ENCODE data around the gene FSHR. TPM values are rescaled to one million over a fixed set of nuclear protein-coding genes. Genes with fewer than 3 reads are reported as not detected.

FSHR gene
- total RNA-seq, 1 donor from 2014 or later: not detected

DNA sequence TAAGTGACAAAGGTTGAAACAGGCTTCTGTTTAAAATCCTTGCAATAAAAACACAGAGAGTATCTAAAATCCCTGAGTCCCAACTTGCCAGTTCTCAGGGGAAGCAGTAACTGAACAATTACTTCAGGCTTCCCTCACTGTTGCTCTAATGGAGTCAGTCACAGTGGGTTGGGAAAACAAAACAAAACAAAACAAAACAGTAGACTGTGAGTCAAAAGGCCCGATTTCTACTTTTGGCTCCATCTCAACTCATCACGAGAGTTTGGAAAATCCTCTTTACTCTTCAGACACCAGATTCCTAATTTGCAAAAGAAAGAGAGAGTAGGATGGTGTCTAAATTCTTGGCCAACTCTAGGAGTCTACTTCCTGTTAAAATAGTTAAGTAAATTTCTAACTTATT is 1.1 kb downstream of the FSHR start:
- no peak overlapping the region for H3K4me3 Mint-ChIP-seq (ENCODE audit: unreplicated experiment)
- no peaks in the 10 kb centered on the region for H3K4me1 Mint-ChIP-seq (ENCODE audit: low read depth)

DNA sequence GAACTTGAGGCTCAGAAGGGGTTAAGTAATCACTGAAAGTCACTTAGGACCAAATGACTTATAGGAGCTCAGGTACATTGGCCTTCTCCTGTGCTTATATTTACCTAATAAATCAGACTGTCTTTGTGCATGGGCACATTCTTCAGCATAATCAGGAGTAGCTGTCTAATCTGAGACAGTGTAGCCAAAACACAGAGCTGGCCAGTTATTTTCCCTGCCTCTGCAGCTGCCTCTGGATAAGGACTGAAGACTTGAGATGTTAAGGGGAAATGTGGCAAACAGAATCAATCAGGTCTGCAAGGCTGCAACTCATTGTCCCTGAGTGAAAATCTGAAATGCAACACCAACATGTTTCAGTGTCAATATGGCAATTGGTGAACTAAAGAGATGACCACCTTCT is 1.5 kb downstream of the FSHR start:
- Mint-ChIP-seq H3K9me3 (ENCODE audit: low read depth) (peaks cover 3% of the 10 kb centered on the region), H3K27ac (ENCODE audit: unreplicated experiment) (no peak overlapping the region), H3K27me3 (ENCODE audit: low read depth) (peaks cover 11% of the 10 kb centered on the region), H3K4me1 (ENCODE audit: low read depth) (no peaks in the 10 kb centered on the region), H3K4me3 (ENCODE audit: unreplicated experiment) (no peak overlapping the region), H3K36me3 (ENCODE audit: low read depth) (no peaks in the 10 kb centered on the region)
- no peak for DNase-seq (ENCODE audit: low spot score)
- TF ChIP-seq, protein P1, sequence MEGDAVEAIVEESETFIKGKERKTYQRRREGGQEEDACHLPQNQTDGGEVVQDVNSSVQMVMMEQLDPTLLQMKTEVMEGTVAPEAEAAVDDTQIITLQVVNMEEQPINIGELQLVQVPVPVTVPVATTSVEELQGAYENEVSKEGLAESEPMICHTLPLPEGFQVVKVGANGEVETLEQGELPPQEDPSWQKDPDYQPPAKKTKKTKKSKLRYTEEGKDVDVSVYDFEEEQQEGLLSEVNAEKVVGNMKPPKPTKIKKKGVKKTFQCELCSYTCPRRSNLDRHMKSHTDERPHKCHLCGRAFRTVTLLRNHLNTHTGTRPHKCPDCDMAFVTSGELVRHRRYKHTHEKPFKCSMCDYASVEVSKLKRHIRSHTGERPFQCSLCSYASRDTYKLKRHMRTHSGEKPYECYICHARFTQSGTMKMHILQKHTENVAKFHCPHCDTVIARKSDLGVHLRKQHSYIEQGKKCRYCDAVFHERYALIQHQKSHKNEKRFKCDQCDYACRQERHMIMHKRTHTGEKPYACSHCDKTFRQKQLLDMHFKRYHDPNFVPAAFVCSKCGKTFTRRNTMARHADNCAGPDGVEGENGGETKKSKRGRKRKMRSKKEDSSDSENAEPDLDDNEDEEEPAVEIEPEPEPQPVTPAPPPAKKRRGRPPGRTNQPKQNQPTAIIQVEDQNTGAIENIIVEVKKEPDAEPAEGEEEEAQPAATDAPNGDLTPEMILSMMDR (IDR thresholded peaks at IDR 0.05): no peak

More for the DNA sequence above, 1.1 kb downstream of the FSHR start:
- TF ChIP-seq, protein P1 (IDR thresholded peaks at IDR 0.05): no peak
- peaks cover 11% of the 10 kb centered on the region for H3K27me3 Mint-ChIP-seq (ENCODE audit: low read depth)
- no peak overlapping the region for H3K27ac Mint-ChIP-seq (ENCODE audit: unreplicated experiment)
- peaks cover 3% of the 10 kb centered on the region for H3K9me3 Mint-ChIP-seq (ENCODE audit: low read depth)
- no peaks in the 10 kb centered on the region for H3K36me3 Mint-ChIP-seq (ENCODE audit: low read depth)
- DNase-seq (ENCODE audit: low spot score): no peak

DNA sequence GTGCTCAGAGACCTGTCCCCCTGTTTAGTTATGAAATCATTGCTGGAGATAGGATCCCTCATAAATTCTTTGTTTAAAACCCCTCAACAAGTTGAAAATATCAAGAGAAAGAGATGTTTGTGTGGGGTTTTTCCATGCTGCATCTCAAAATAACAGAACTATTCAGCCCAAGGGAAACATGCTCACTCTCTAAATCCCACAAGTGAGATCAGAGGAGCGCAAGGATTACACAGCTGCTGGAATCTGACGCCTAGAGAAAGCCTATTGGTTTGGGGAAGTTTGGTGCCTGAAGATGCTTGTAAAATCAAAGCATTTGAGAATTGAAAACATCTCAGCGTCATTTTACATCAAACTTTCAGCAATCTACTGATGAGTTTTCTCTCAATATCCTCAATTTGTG is 7.9 kb downstream of the FSHR start:
- Mint-ChIP-seq H3K27ac (ENCODE audit: unreplicated experiment) (no peak overlapping the region), H3K9me3 (ENCODE audit: low read depth) (no peaks in the 10 kb centered on the region), H3K27me3 (ENCODE audit: low read depth) (peaks cover 6% of the 10 kb centered on the region), H3K4me3 (ENCODE audit: unreplicated experiment) (no peak overlapping the region), H3K4me1 (ENCODE audit: low read depth) (no peaks in the 10 kb centered on the region), H3K36me3 (ENCODE audit: low read depth) (no peaks in the 10 kb centered on the region)
- TF ChIP-seq, protein P1 (IDR thresholded peaks at IDR 0.05): no peak
- DNase-seq (ENCODE audit: low spot score): no peak

DNA sequence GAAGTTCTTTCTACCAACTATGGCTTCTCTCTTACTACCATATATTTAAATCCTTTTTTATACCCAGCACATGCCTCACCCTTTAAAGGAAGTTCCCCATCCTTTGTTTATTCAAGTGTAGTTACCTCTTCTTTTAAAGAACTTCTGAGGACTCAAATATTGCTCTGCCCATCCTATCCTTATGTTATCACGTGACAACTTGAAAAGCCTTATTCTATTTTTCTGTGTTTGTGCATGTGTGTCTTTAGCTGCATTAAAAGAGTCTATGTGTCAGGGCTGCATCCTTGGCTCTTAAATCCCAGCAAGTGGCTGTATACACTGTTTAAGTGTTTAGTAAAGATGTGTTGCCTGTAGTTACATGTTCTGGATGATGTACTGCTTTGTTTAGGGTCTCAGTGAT is 22.5 kb downstream of the FSHR start:
- H3K4me3 Mint-ChIP-seq (ENCODE audit: unreplicated experiment): no peak overlapping the region
- no peak overlapping the region for H3K27ac Mint-ChIP-seq (ENCODE audit: unreplicated experiment)
- DNase-seq (ENCODE audit: low spot score): no peak
- peaks cover 3% of the 10 kb centered on the region for H3K36me3 Mint-ChIP-seq (ENCODE audit: low read depth)
- H3K4me1 Mint-ChIP-seq (ENCODE audit: low read depth): no peaks in the 10 kb centered on the region
- peaks cover 2% of the 10 kb centered on the region for H3K27me3 Mint-ChIP-seq (ENCODE audit: low read depth)
- TF ChIP-seq, protein P1 (IDR thresholded peaks at IDR 0.05): no peak
- H3K9me3 Mint-ChIP-seq (ENCODE audit: low read depth): peaks cover 26% of the 10 kb centered on the region

DNA sequence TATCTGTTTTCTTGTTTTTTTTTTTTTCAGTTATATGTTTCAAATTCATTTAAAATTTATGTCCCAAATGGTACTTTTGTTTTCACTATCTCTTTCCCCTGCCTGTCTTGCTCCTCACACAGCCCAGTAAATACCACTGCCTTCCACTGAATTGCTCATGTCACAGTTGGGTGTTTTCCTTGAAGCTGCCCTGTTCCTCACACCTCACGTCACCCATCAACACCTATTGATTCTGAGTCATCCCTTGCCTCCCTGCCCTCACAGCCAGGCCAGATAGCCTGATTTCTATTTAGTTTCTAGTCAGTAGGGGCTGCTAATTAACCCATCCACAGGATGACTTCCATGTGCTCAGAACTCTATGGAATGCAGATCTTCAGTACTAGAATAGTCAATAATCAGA is 25.3 kb downstream of the FSHR start:
- TF ChIP-seq, protein P1 (IDR thresholded peaks at IDR 0.05): no peak
- no peak overlapping the region for H3K27ac Mint-ChIP-seq (ENCODE audit: unreplicated experiment)
- H3K36me3 Mint-ChIP-seq (ENCODE audit: low read depth): peaks cover 3% of the 10 kb centered on the region
- H3K27me3 Mint-ChIP-seq (ENCODE audit: low read depth): peaks cover 2% of the 10 kb centered on the region
- no peaks in the 10 kb centered on the region for H3K4me1 Mint-ChIP-seq (ENCODE audit: low read depth)
- no peak for DNase-seq (ENCODE audit: low spot score)
- peaks cover 26% of the 10 kb centered on the region for H3K9me3 Mint-ChIP-seq (ENCODE audit: low read depth)
- H3K4me3 Mint-ChIP-seq (ENCODE audit: unreplicated experiment): no peak overlapping the region

Data from chondrocyte (in vitro differentiated cells).